Skeletal muscle tissue (tissue), 4 donors: ENCODE results near the gene GUCD1. TPM values are rescaled to one million over a fixed set of nuclear protein-coding genes. Genes with fewer than 3 reads are reported as not detected.
"Not testable (repeated sequence)": the region's sequence is repeated elsewhere in the genome, so short reads cannot be mapped to it uniquely, and the experiment has no call there.

ENCODE experiments used
- H3K27ac ChIP-seq: one replicate; pipeline ENCODE4 v1.7.0; 2013; ENCODE audit warnings: mild to moderate bottlenecking, low read depth, low read length, inconsistent platforms
- H3K27me3 ChIP-seq, 3 donors: one replicate each; pipeline ENCODE4 v1.7.0; 2013; ENCODE audit warnings: low read length in 3 of 3; ENCODE audit not compliant: control insufficient read depth in 3 of 3, insufficient read depth in 3 of 3
- H3K36me3 ChIP-seq, 3 donors: one replicate each; pipeline ENCODE4 v1.7.0; 2013; ENCODE audit warnings: low read length in 3 of 3; ENCODE audit not compliant: control insufficient read depth in 3 of 3, insufficient read depth in 3 of 3
- H3K4me1 ChIP-seq, 3 donors: one replicate each; pipeline ENCODE4 v1.7.0; 2013; ENCODE audit warnings: low read length in 3 of 3, mild to moderate bottlenecking in 3 of 3; ENCODE audit not compliant: control insufficient read depth in 3 of 3, insufficient read depth in 3 of 3
- H3K4me3 ChIP-seq, 3 donors: one replicate each; pipeline ENCODE4 v1.7.0; 2013; ENCODE audit warnings: low read length in 3 of 3
- H3K9ac ChIP-seq, 3 donors: one replicate each; pipeline ENCODE4 v1.7.0; 2013; ENCODE audit warnings: low read length in 3 of 3, mild to moderate bottlenecking in 3 of 3, moderate library complexity in 2 of 3, low read depth in 1 of 3
- H3K9me3 ChIP-seq, 3 donors: one replicate each; pipeline ENCODE4 v1.7.0; 2013; ENCODE audit warnings: low read length in 3 of 3; ENCODE audit not compliant: control insufficient read depth in 3 of 3
- total RNA-seq: library from RNA; depleted of rRNA; stranded (reverse); fragments of >200 nt; gene quantifications from one replicate; pipeline ENCODE4 v1.2.3, GENCODE V29; 2014
- donor health status: Osteomylitis.

Gene GUCD1
- total RNA-seq, 1 donor from 2014 or later, result 64.7 TPM

DNA sequence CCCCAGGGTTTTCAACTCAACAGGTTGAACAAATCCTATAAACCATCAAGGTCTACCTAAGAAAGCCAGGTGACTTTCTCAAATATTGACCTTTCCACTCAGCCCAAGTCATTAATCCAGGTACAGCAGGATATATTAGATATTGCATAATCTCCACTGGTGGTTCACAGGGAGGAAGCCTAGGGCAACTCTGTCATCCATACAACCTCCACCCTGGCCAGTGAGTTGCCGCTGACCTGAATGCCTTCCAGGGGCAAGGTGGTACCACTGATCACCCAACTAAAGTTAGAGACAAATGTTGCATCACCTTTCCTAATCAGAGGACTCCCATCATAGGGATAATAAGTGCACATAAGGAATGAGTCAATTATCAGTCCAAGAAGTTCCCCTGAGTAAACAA, 22.9 kb downstream of the GUCD1 start:
- no peak overlapping the region for H3K4me3 ChIP-seq
- H3K27ac ChIP-seq, result no peak overlapping the region
- no peaks in the 10 kb centered on the region for H3K27me3 ChIP-seq
- no peaks in the 10 kb centered on the region for H3K9me3 ChIP-seq
- peaks cover 0 to 4% (median 0%) of the 10 kb centered on the region in 3 donors for H3K4me1 ChIP-seq
- no peaks in the 10 kb centered on the region for H3K36me3 ChIP-seq
- H3K9ac ChIP-seq, result no peak overlapping the region

DNA sequence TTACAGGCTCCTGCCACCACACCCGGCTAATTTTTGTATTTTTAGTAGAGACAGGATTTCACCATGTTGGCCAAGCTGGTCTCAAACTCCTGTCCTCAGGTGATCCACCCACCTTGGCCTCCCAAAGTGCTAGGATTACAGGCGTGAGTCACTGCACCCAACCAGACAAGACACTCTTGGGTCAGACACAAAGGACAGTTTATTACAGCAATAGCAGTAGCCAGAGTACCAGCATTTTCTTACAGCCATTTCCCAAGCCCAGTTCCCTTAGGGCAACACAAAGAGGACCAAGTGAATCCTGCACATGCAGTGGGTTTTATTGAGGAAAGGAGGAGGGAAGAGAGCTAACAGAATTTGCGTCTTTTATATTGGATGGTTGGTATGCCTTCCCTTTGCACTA, 24.0 kb downstream of the GUCD1 start:
- H3K9ac ChIP-seq, H3K36me3 ChIP-seq, H3K9me3 ChIP-seq, H3K4me1 ChIP-seq, H3K4me3 ChIP-seq, H3K27me3 ChIP-seq, H3K27ac ChIP-seq: not testable (repeated sequence)

GRCh38 chr22:24529898-24530297, 25.0 kb downstream of the GUCD1 start:
- peaks cover 3 to 5% (median 4%) of the 10 kb centered on the region in 3 donors for H3K4me1 ChIP-seq
- no peaks in the 10 kb centered on the region for H3K27me3 ChIP-seq
- H3K4me3 ChIP-seq, result no peak overlapping the region
- no peaks in the 10 kb centered on the region for H3K36me3 ChIP-seq
- H3K9ac ChIP-seq, result no peak overlapping the region
- no peak overlapping the region for H3K27ac ChIP-seq
- H3K9me3 ChIP-seq, result no peaks in the 10 kb centered on the region

GRCh38 chr22:24526191-24526590, 28.7 kb downstream of the GUCD1 start:
- no peaks in the 10 kb centered on the region for H3K9me3 ChIP-seq

GRCh38 chr22:24525416-24526037, 29.4 kb downstream of the GUCD1 start:
- Histone ChIP-seq H3K9ac (no peak overlapping the region), H3K4me3 (no peak overlapping the region), H3K36me3 (no peaks in the 10 kb centered on the region), H3K27ac (no peak overlapping the region), H3K27me3 (no peaks in the 10 kb centered on the region), H3K9me3 (no peaks in the 10 kb centered on the region), H3K4me1 (peaks cover 4 to 11% (median 6%) of the 10 kb centered on the region in 3 donors)

More at GRCh38 chr22:24526191-24526590, 28.7 kb downstream of the GUCD1 start:
- Histone ChIP-seq H3K27me3 (no peaks in the 10 kb centered on the region), H3K4me1 (peaks cover 4 to 11% (median 6%) of the 10 kb centered on the region in 3 donors), H3K4me3 (no peak overlapping the region), H3K36me3 (no peaks in the 10 kb centered on the region), H3K27ac (no peak overlapping the region), H3K9ac (no peak overlapping the region)

GRCh38 chr22:24523873-24524272, 31.1 kb downstream of the GUCD1 start:
- H3K4me1 ChIP-seq, result peaks cover 6 to 17% (median 11%) of the 10 kb centered on the region in 3 donors
- no peak overlapping the region for H3K4me3 ChIP-seq
- H3K36me3 ChIP-seq, result no peaks in the 10 kb centered on the region
- no peak overlapping the region for H3K27ac ChIP-seq
- no peaks in the 10 kb centered on the region for H3K27me3 ChIP-seq
- no peak overlapping the region for H3K9ac ChIP-seq
- no peaks in the 10 kb centered on the region for H3K9me3 ChIP-seq

GRCh38 chr22:24521791-24522245, 33.1 kb downstream of the GUCD1 start:
- Histone ChIP-seq H3K27me3 (no peaks in the 10 kb centered on the region), H3K4me1 (peaks cover 6 to 17% (median 11%) of the 10 kb centered on the region in 3 donors), H3K4me3 (peak overlapping the region in 1 of 3 donors; percentile 41), H3K27ac (no peak overlapping the region), H3K9ac (peak overlapping the region in 2 of 3 donors; percentile 19 to 25), H3K9me3 (no peaks in the 10 kb centered on the region), H3K36me3 (no peaks in the 10 kb centered on the region)

- no peak overlapping the region for H3K4me3 ChIP-seq
- H3K9me3 ChIP-seq, result no peaks in the 10 kb centered on the region
- peaks cover 2 to 12% (median 7%) of the 10 kb centered on the region in 3 donors for H3K4me1 ChIP-seq
- H3K27me3 ChIP-seq, result no peaks in the 10 kb centered on the region
- peak overlapping the region in 1 of 3 donors; percentile 45 for H3K9ac ChIP-seq
- H3K36me3 ChIP-seq, result no peaks in the 10 kb centered on the region
- no peak overlapping the region for H3K27ac ChIP-seq
Observed at GRCh38 chr22:24519496-24519895, 35.4 kb downstream of the GUCD1 start.

GRCh38 chr22:24518771-24519485, 36.0 kb downstream of the GUCD1 start:
- Histone ChIP-seq H3K9me3 (no peaks in the 10 kb centered on the region), H3K4me3 (no peak overlapping the region), H3K36me3 (no peaks in the 10 kb centered on the region), H3K9ac (no peak overlapping the region), H3K4me1 (peaks cover 2 to 13% (median 7%) of the 10 kb centered on the region in 3 donors), H3K27me3 (no peaks in the 10 kb centered on the region), H3K27ac (no peak overlapping the region)

- Histone ChIP-seq H3K4me1 (peaks cover 2 to 13% (median 7%) of the 10 kb centered on the region in 3 donors), H3K27ac (no peak overlapping the region), H3K9me3 (no peaks in the 10 kb centered on the region), H3K9ac (no peak overlapping the region), H3K4me3 (no peak overlapping the region), H3K27me3 (no peaks in the 10 kb centered on the region), H3K36me3 (no peaks in the 10 kb centered on the region)
Observed at GRCh38 chr22:24518228-24518627, 36.7 kb downstream of the GUCD1 start.
